ENCODE results near the gene TMSB15C. TPM values are rescaled to one million over a fixed set of nuclear protein-coding genes. Genes with fewer than 3 reads are reported as not detected.
"Not testable (repeated sequence)": the region's sequence is repeated elsewhere in the genome, so short reads cannot be mapped to it uniquely, and the experiment has no call there.

The TMSB15C gene
- total RNA-seq, 1 experiment from 2014 or later, result not detected

- no peak for TF ChIP-seq YY1 (IDR thresholded peaks at IDR 0.05; ENCODE audit: extremely low read depth, insufficient replicate concordance, low read depth, low read length)
- no peak for TF ChIP-seq ZNF274 (IDR thresholded peaks at IDR 0.05; ENCODE audit: low read depth, low read length)
- no peak for TF ChIP-seq RAD21 (IDR thresholded peaks at IDR 0.05; ENCODE audit: low read depth)
- no peak for TF ChIP-seq FOSL1 (IDR thresholded peaks at IDR 0.05; ENCODE audit: low read depth)
- no peak for TF ChIP-seq CBX3 (IDR thresholded peaks at IDR 0.05; ENCODE audit: low read depth)
- no peak for TF ChIP-seq SRF (IDR thresholded peaks at IDR 0.05; ENCODE audit: low read depth)
- TF ChIP-seq ELF1 (IDR thresholded peaks at IDR 0.05; ENCODE audit: borderline replicate concordance, low read depth), result no peak
- no peak for TF ChIP-seq TCF7L2 (IDR thresholded peaks at IDR 0.05; ENCODE audit: borderline replicate concordance, extremely low read depth, insufficient read depth, insufficient read length)
Measured at GRCh38 chrX:104084063-104084462, 8.0 kb upstream of the TMSB15C start (continued).

GRCh38 chrX:104077854-104078253 is 1.8 kb upstream of the TMSB15C start:
- RAD21 ChIA-PET (ENCODE audit: low non-redundant PET in 1 of 2, low total read pairs in 2 of 2, uncharacterized antibody in 2 of 2, unreplicated experiment in 2 of 2); CTCF ChIA-PET; H3K27me3 ChIP-seq (ENCODE audit: insufficient read depth, low read length); H3K4me2 ChIP-seq (ENCODE audit: low read length); H3K4me3 ChIP-seq (replicated peaks in 1 of 2; ENCODE audit: low read depth in 1 of 2, low read length in 2 of 2); H2AFZ ChIP-seq (ENCODE audit: low read depth, low read length, poor library complexity, severe bottlenecking); POLR2A ChIA-PET; H4K20me1 ChIP-seq (ENCODE audit: insufficient read depth); H3K9me3 ChIP-seq (ENCODE audit: control insufficient read depth in 1 of 2, insufficient read depth in 1 of 2, low read depth in 1 of 2, low read length in 2 of 2); H3K9ac ChIP-seq (ENCODE audit: low read length); H3K9me2 ChIP-seq (ENCODE audit: insufficient read depth); H3K4me1 ChIP-seq (ENCODE audit: control insufficient read depth in 1 of 2, insufficient read depth in 2 of 2, low read length in 2 of 2); ATAC-seq; intact Hi-C loops (cut with micrococcal nuclease); H3K79me2 ChIP-seq (ENCODE audit: insufficient read depth, low read length); BruUV-seq (replicated peaks); DNase-seq (ENCODE audit: low read depth, low spot score); H3K27ac ChIP-seq (ENCODE audit: low read depth, low read length); H3K36me3 ChIP-seq (ENCODE audit: control insufficient read depth in 1 of 2, insufficient read depth in 2 of 2, low read length in 2 of 2): not testable (repeated sequence)

- H3K27me3 ChIP-seq (ENCODE audit: insufficient read depth, low read length); H3K27ac ChIP-seq (ENCODE audit: low read depth, low read length); H3K9me3 ChIP-seq (ENCODE audit: control insufficient read depth in 1 of 2, insufficient read depth in 1 of 2, low read depth in 1 of 2, low read length in 2 of 2); CTCF ChIA-PET; H3K79me2 ChIP-seq (ENCODE audit: insufficient read depth, low read length); H3K9ac ChIP-seq (ENCODE audit: low read length); BruUV-seq (replicated peaks); H3K36me3 ChIP-seq (ENCODE audit: control insufficient read depth in 1 of 2, insufficient read depth in 2 of 2, low read length in 2 of 2); RAD21 ChIA-PET (ENCODE audit: low non-redundant PET in 1 of 2, low total read pairs in 2 of 2, uncharacterized antibody in 2 of 2, unreplicated experiment in 2 of 2); H2AFZ ChIP-seq (ENCODE audit: low read depth, low read length, poor library complexity, severe bottlenecking); DNase-seq (ENCODE audit: low read depth, low spot score); H3K4me2 ChIP-seq (ENCODE audit: low read length); POLR2A ChIA-PET; intact Hi-C loops (cut with micrococcal nuclease); H3K4me3 ChIP-seq (replicated peaks in 1 of 2; ENCODE audit: low read depth in 1 of 2, low read length in 2 of 2); H3K4me1 ChIP-seq (ENCODE audit: control insufficient read depth in 1 of 2, insufficient read depth in 2 of 2, low read length in 2 of 2); ATAC-seq; H4K20me1 ChIP-seq (ENCODE audit: insufficient read depth); H3K9me2 ChIP-seq (ENCODE audit: insufficient read depth): not testable (repeated sequence)
Measured at GRCh38 chrX:104062636-104063035, 13.4 kb downstream of the TMSB15C start.

- RAD21 ChIA-PET (ENCODE audit: low non-redundant PET in 1 of 2, low total read pairs in 2 of 2, uncharacterized antibody in 2 of 2, unreplicated experiment in 2 of 2); intact Hi-C loops (cut with micrococcal nuclease); H3K4me2 ChIP-seq (ENCODE audit: low read length); H3K9me3 ChIP-seq (ENCODE audit: control insufficient read depth in 1 of 2, insufficient read depth in 1 of 2, low read depth in 1 of 2, low read length in 2 of 2); BruUV-seq (replicated peaks); H4K20me1 ChIP-seq (ENCODE audit: insufficient read depth); ATAC-seq; H3K4me1 ChIP-seq (ENCODE audit: control insufficient read depth in 1 of 2, insufficient read depth in 2 of 2, low read length in 2 of 2); H3K27ac ChIP-seq (ENCODE audit: low read depth, low read length); H3K79me2 ChIP-seq (ENCODE audit: insufficient read depth, low read length); H3K27me3 ChIP-seq (ENCODE audit: insufficient read depth, low read length); H3K4me3 ChIP-seq (replicated peaks in 1 of 2; ENCODE audit: low read depth in 1 of 2, low read length in 2 of 2); POLR2A ChIA-PET; DNase-seq (ENCODE audit: low read depth, low spot score); H3K9ac ChIP-seq (ENCODE audit: low read length); H3K9me2 ChIP-seq (ENCODE audit: insufficient read depth); CTCF ChIA-PET; H2AFZ ChIP-seq (ENCODE audit: low read depth, low read length, poor library complexity, severe bottlenecking); H3K36me3 ChIP-seq (ENCODE audit: control insufficient read depth in 1 of 2, insufficient read depth in 2 of 2, low read length in 2 of 2): not testable (repeated sequence)
Measured at GRCh38 chrX:104054956-104055355, 21.1 kb downstream of the TMSB15C start.

All from HCT116 (cell line).